Thoracic aorta (tissue), 2 donors: ENCODE data around the gene IGFL4. TPM values are rescaled to one million over a fixed set of nuclear protein-coding genes. Genes with fewer than 3 reads are reported as not detected.
A peak's percentile ranks its signal among the peaks of the same experiment; 100 is the strongest.

ENCODE experiments used
- ATAC-seq: fragments of 150-250 bp; one replicate; pipeline ENCODE4 v1.8.0; 2017; ENCODE audit warnings: low read depth; ENCODE audit not compliant: insufficient number of reproducible peaks, low FRiP score
- DNase-seq: peaks from one replicate; pipeline ENCODE4 v3.0.0-alpha.2; 2020; ENCODE audit warnings: low spot score
- H3K27ac ChIP-seq, 2 donors: fragments of 200-600 bp; sonication (generic); 1 replicate in 1 of 2; 2 replicates in 1 of 2; pipeline ENCODE4 v1.5.1; 2016; ENCODE audit warnings: mild to moderate bottlenecking in 2 of 2, moderate library complexity in 2 of 2
- H3K27me3 ChIP-seq: fragments of 200-600 bp; sonication (generic); replicated peaks from 2 replicates; pipeline ENCODE4 v1.6.0; 2016; ENCODE audit warnings: mild to moderate bottlenecking; ENCODE audit not compliant: insufficient read depth
- H3K36me3 ChIP-seq: fragments of 200-600 bp; sonication (generic); one replicate; pipeline ENCODE4 v1.5.1; 2016
- H3K4me1 ChIP-seq, 2 donors: fragments of 200-600 bp; sonication (generic); 1 replicate in 1 of 2; 2 replicates in 1 of 2; pipeline versions ENCODE4 v1.5.1 to v1.6.0; 2016; ENCODE audit warnings: low read depth in 2 of 2, mild to moderate bottlenecking in 1 of 2; ENCODE audit not compliant: control insufficient read depth in 1 of 2
- H3K4me3 ChIP-seq: fragments of 200-600 bp; sonication (generic); 2 replicates; pipeline ENCODE4 v1.5.1; 2016; ENCODE audit warnings: mild to moderate bottlenecking
- H3K9me3 ChIP-seq: fragments of 200-600 bp; sonication (generic); 2 replicates; pipeline ENCODE4 v1.5.1; 2016
- total RNA-seq, 2 donors: library from RNA; depleted of rRNA; stranded (reverse); fragments of >200 nt; gene quantifications; one replicate each; pipeline versions ENCODE4 v1.1.0 to v1.2.3, GENCODE V29; 2016
- TF ChIP-seq, protein P1 (sequence below): fragments of 200-600 bp; sonication (generic); IDR thresholded peaks from one replicate; pipeline ENCODE4 v1.5.1; 2019; ENCODE audit warnings: antibody characterized with exemption

The IGFL4 gene
- total RNA-seq, 2 donors from 2014 or later: not detected

- no peak for DNase-seq
- no peak overlapping the region for H3K27ac ChIP-seq
- H3K4me1 ChIP-seq: peaks cover 5 to 28% of the 10 kb centered on the region in 2 donors
- TF ChIP-seq, protein P1, sequence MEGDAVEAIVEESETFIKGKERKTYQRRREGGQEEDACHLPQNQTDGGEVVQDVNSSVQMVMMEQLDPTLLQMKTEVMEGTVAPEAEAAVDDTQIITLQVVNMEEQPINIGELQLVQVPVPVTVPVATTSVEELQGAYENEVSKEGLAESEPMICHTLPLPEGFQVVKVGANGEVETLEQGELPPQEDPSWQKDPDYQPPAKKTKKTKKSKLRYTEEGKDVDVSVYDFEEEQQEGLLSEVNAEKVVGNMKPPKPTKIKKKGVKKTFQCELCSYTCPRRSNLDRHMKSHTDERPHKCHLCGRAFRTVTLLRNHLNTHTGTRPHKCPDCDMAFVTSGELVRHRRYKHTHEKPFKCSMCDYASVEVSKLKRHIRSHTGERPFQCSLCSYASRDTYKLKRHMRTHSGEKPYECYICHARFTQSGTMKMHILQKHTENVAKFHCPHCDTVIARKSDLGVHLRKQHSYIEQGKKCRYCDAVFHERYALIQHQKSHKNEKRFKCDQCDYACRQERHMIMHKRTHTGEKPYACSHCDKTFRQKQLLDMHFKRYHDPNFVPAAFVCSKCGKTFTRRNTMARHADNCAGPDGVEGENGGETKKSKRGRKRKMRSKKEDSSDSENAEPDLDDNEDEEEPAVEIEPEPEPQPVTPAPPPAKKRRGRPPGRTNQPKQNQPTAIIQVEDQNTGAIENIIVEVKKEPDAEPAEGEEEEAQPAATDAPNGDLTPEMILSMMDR: no peak
- H3K4me3 ChIP-seq: no peak overlapping the region
- ATAC-seq: no peak
- no peaks in the 10 kb centered on the region for H3K36me3 ChIP-seq
- H3K27me3 ChIP-seq: no peaks in the 10 kb centered on the region
- H3K9me3 ChIP-seq: no peaks in the 10 kb centered on the region
Measured at GRCh38 chr19:45996933-45997332, 43.9 kb downstream of the IGFL4 start.

DNA sequence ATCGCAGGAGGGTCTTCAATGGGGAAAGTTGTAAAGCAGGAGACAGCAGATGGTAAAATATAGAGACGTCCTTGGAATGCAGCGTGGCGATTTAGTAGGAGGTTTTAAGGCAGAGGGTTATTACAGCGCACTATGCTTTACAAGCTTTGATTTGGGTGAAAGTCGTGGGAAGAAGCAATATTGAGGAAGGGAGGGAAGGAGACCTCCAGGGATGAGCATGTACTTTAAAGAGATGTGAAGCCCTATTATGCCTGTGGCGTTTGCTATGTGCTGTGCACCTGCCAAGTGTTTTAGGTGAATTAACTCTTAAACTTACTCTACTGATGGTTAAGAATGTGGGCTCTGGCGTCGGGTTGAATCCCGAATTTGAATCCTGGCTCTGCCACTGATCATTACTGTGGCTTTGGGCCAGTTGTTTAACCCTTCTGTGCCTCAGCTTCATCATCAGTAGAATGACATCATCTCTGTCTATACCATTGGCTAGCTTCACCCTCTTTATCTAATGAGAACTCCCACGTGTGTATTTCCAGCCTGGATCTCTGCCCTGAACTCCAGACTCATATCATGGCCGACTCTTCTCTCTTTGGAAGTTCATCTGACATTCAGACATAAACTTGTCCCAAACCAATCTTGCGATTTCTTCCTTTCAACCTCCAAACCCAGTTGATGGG, 45.0 kb downstream of the IGFL4 start:
- DNase-seq: no peak
- ATAC-seq: no peak
- H3K4me3 ChIP-seq: peak overlapping the region; percentile 82

GRCh38 chr19:45994998-45995714, 45.6 kb downstream of the IGFL4 start, which contains the start of gene CCDC61:
CCDC61 (plus strand) TSS chr19:45995467; CDS start chr19:46003019, 7,552 bp downstream.
- peak; percentile 88 for DNase-seq
- Histone ChIP-seq H3K4me3 (peak within 1 kb of the TSS; percentile 82), H3K36me3 (no peaks in the 10 kb centered on the region), H3K9me3 (no peaks in the 10 kb centered on the region), H3K27me3 (no peaks in the 10 kb centered on the region), H3K4me1 (peaks cover 5 to 20% of the 10 kb centered on the region in 2 donors), H3K27ac (peak within 1 kb of the TSS in 1 of 2 donors; percentile 43)
- TF ChIP-seq, protein P1: no peak
- ATAC-seq: peak; percentile 100

More for the DNA sequence above, 45.0 kb downstream of the IGFL4 start:
- Histone ChIP-seq H3K9me3 (no peaks in the 10 kb centered on the region), H3K4me1 (peaks cover 5 to 27% of the 10 kb centered on the region in 2 donors), H3K36me3 (no peaks in the 10 kb centered on the region), H3K27me3 (no peaks in the 10 kb centered on the region), H3K27ac (peak overlapping the region in 1 of 2 donors; percentile 43)
- TF ChIP-seq, protein P1: no peak

DNA sequence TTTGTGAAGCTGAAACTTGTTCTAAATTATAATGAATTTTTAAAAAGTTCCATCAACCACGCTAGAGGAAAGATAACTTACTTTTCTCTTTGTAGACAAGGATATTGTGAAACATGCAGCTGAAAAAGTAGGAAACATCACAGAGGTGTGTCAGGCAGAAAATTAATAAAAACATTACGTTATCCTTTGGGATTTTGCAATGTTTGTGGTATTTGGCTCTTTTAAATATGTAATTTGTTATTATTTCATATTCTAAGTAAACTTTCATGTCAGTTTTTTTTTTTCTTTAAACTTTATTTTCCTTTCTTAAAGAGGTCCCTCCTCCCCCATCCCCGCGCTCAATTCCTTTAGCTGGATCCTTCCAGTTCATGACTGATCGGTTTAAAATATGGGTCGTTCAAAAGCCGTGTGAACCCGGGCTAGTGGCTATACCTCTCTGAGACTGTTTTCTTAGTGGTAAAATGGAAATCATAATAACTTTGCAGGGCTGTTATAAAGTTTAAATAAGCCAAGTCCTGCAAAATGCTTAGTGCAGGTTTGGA, 46.3 kb downstream of the IGFL4 start:
- TF ChIP-seq, protein P1: no peak
- Histone ChIP-seq H3K27me3 (no peaks in the 10 kb centered on the region), H3K4me1 (peaks cover 5 to 14% of the 10 kb centered on the region in 2 donors), H3K27ac (no peak overlapping the region), H3K9me3 (no peaks in the 10 kb centered on the region), H3K36me3 (no peaks in the 10 kb centered on the region), H3K4me3 (peak overlapping the region; percentile 82)
- ATAC-seq (no peak), DNase-seq (no peak)

DNA sequence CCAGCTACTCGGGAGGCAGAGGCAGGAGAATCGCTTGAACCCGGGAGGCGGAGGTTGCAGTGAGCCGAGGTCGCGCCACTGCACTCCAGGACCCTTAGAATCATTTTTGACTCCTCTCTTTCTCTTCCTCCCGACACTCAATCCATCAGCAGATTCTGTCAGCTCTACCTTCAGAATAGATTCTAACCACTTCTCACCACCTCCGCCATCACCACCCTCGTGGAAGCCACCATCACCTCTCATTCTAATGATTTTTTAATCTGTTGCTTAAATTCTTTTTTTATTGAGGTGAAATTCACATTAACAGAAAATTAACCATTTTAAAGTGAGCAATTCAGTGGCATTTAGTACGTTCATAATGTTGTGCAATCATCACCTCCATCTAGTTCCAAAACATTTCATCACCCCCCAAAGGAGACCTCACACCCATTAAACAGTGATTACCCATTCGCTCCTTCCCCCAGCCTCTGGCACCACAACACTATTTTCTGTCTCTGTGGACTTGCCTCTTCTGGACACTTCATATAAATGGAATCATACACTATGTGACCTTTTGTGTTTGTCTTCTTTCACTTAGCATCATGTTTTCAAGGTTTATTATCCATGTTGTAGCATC, 50.6 kb downstream of the IGFL4 start:
- no peaks in the 10 kb centered on the region for H3K27me3 ChIP-seq
- DNase-seq: no peak
- no peak for ATAC-seq
- H3K4me1 ChIP-seq: peaks cover 3 to 5% of the 10 kb centered on the region in 2 donors
- TF ChIP-seq, protein P1: no peak
- no peak overlapping the region for H3K27ac ChIP-seq
- H3K9me3 ChIP-seq: no peaks in the 10 kb centered on the region
- H3K4me3 ChIP-seq: no peak overlapping the region
- no peaks in the 10 kb centered on the region for H3K36me3 ChIP-seq
